GM21390 (cell line): ENCODE results near the gene KRTAP5-1.
"Not testable (repeated sequence)": the region's sequence is repeated elsewhere in the genome, so short reads cannot be mapped to it uniquely, and the experiment has no call there.

ENCODE experiments used
- ATAC-seq: cut with Tn5 transposase; IDR thresholded peaks from one replicate; pipeline ENCODE4 v1.9.1; 2021; ENCODE audit not compliant: unreplicated experiment

Gene KRTAP5-1

GRCh38 chr11:1601663-1602062, 16.6 kb upstream of the KRTAP5-1 start:
- ATAC-seq: not testable (repeated sequence)

- no peak for ATAC-seq
These were observed 15.5 kb upstream of the KRTAP5-1 start for GRCh38 chr11:1600626-1601025.

DNA sequence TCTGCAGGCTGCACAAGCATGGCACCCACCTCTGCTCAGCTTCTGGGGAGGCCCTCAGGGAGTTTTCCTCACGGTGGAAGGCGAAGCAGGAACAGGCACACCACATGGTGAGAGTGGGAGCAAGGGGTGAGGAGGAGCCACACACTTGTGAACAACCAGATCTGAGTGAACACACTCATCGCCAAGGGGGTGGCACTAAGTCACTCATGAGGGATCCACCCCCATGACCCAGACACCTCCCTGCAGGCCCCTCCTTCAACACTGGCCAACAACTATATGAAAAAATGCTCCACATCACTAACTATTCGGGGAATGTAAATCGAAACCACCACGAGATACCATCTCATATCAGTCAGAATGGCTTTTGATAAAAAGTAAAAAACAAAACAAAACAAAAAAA, 13.7 kb upstream of the KRTAP5-1 start:
- no peak for ATAC-seq

DNA sequence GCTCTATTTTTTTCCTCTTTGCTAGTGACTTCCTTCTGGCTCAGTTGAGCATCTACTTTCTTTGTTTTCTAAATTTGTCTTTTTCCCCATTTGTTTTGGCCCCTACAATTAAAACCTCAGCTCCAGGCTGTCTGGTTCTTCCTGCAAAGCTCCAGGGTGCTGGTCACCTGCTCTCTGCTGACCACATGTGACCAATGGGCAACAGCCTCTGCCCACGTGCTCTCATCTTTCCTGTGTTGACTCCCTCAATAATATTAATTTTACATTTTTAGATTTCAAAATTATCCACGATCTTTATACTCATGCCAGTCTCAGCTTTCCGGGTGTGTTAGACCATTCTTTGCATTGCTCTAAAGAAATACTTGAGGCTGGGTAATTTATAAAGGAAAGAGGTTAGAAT, 13.3 kb upstream of the KRTAP5-1 start:
- not testable (repeated sequence) for ATAC-seq

- no peak for ATAC-seq
These were observed 12.9 kb upstream of the KRTAP5-1 start, which contains the start of gene KRTAP5-2 for GRCh38 chr11:1597994-1598380. Gene KRTAP5-2, minus strand, starts transcription at chr11:1598294. Its CDS starts 44 bp downstream, at chr11:1598250.

- ATAC-seq: no peak
These were observed 12.4 kb upstream of the KRTAP5-1 start for GRCh38 chr11:1597331-1597993.

GRCh38 chr11:1596576-1597121, 11.6 kb upstream of the KRTAP5-1 start:
- ATAC-seq: not testable (repeated sequence)

- ATAC-seq: not testable (repeated sequence)
These were observed 11.0 kb upstream of the KRTAP5-1 start for GRCh38 chr11:1595994-1596575.

- ATAC-seq: no peak
These were observed 7.5 kb upstream of the KRTAP5-1 start for GRCh38 chr11:1592628-1593027.

GRCh38 chr11:1589996-1590395, 4.9 kb upstream of the KRTAP5-1 start:
- no peak for ATAC-seq

- not testable (repeated sequence) for ATAC-seq
These were observed 4.3 kb upstream of the KRTAP5-1 start for GRCh38 chr11:1589191-1589963.

GRCh38 chr11:1586699-1587098, 1.6 kb upstream of the KRTAP5-1 start:
- ATAC-seq: no peak

DNA sequence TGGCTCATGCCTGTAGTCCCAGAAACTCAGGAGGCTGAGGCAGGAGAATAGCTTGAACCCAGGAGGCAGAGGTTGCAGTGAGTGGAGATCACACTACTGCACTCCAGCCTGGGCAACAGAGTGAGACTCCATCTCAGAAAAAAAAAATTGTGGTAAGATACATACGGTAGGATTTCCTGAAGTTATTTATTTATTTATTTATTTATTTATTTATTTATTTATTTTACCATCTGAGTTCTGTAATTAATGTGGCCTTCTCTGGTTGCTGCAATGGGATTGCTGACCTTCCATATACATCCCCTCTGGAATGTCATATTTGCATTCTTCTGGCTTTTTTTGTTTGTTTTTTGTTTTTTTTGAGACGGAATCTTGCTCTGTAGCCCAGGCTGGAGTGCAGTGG, 2.2 kb downstream of the KRTAP5-1 start:
- not testable (repeated sequence) for ATAC-seq

GRCh38 chr11:1581976-1582375, 3.1 kb downstream of the KRTAP5-1 start:
- no peak for ATAC-seq

DNA sequence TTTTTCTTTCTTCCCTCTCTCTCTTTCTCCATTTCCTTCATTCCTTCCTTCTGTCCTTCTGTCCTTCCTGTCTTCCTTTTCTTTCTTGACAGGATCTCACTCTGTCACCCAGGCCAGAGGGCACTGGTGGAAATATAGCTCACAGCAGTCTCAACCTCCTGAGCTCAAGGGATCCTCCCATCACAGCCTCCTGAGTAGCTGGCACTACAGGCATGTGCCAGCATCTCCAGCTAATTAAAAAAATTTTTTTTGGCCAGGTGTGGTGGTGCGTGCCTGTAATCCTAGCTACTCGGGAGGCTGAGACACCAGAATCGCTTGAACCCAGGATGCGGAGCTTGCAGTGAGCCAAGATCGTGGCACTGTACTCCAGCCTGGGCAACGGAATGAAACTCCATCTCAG, 8.3 kb downstream of the KRTAP5-1 start:
- no peak for ATAC-seq

- not testable (repeated sequence) for ATAC-seq
These were observed 9.3 kb downstream of the KRTAP5-1 start for GRCh38 chr11:1575756-1576155.

DNA sequence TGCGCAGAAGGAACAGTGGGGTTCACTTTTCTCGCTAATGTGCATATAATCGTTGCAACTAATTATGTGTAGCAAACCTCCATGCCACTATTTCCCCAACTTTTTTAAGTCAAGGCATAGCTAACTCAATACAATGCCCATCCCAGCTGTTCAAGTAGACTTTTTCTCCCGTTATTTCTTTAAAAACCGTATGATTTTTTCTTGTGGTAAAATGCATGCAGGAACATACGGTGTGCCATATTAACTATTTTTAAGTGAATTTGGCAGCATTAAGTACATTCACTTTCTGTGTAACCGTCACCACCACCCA, 10.2 kb downstream of the KRTAP5-1 start:
- ATAC-seq: no peak

DNA sequence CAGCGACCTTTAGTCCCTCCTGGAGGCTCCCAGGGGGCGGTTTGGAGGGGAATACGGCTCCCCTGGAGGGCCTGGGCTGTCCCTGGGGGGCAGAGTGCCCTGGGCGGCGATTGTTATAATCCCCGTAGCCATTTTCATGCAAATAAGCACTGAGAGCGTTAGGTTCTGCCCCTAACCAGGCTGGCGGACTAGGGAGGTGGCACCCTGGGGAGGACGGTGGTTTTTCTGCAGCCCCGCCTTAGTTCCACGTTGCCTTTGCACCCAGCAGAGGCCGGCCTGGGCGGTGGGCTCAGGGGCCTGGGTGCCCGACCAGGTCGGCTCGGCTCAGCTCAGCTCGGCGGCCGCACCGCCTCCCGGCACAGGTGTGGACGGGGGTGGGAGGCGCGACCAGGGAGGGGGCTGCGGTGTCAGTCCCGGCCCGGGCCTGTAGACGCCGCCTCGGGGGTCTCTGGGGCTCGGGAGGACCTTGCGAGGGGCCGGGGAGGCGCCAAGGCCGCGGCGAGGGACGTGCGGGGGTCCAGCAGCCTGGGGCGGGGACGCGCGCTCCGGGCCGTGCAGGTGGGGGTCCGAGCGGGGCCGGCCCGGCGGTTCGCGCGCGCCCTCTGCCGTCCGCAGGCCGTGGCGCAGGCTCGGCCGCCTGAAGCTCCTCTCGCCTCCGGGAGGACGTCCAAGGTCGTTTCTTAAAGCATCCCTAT, 10.7 kb downstream of the KRTAP5-1 start:
- no peak for ATAC-seq

GRCh38 chr11:1573903-1574237, 11.2 kb downstream of the KRTAP5-1 start:
- ATAC-seq: no peak

GRCh38 chr11:1573077-1573902, 11.8 kb downstream of the KRTAP5-1 start:
- no peak for ATAC-seq
